ENCODE data around the gene ZNHIT2. TPM values are rescaled to one million over a fixed set of nuclear protein-coding genes. Genes with fewer than 3 reads are reported as not detected.
A peak's percentile ranks its signal among the peaks of the same experiment; 100 is the strongest.

The ZNHIT2 gene
- total RNA-seq, 1 experiment from 2014 or later, result 48.2 TPM

DNA sequence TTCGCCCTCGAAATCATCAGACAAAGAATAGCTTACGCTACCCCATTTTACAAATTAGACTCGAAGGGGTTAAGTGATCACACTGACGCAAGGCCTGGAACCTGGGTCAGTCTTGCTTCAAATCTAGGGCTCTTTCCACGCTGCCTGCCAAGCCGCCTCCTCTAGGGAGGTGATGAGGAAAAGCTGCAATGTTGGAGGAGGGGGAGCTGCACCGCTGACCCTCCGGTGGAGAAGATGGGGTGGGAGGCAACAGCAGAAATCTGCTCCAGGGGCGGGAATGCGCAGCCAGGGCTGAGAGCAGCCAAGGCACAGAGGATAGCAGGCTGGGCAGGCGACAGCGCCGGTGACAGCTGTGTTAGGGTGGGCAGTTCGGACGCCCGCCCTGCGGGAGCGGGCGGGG is 16.2 kb upstream of the ZNHIT2 start:
- Histone ChIP-seq H3K36me3 (ENCODE audit: low read depth, low read length) (peaks cover 32% of the 10 kb centered on the region; the same call in 1 of the 2 replicates), H3K9ac (ENCODE audit: low read length) (peak overlapping the region; percentile 98), H3K9me2 (replicated peaks; ENCODE audit: low read length) (no peaks in the 10 kb centered on the region), H3K4me3 (ENCODE audit: low read length) (peak overlapping the region; percentile 90), H2AFZ (ENCODE audit: low read length) (peak overlapping the region; percentile 87), H3K27me3 (ENCODE audit: low read length) (no peaks in the 10 kb centered on the region), H3F3A (ENCODE audit: low read length, unreplicated experiment) (no peaks in the 10 kb centered on the region), H3K4me2 (ENCODE audit: low read length) (peak overlapping the region; percentile 96), H4K20me1 (ENCODE audit: low read length) (no peaks in the 10 kb centered on the region; the same call in 1 of the 2 replicates), H3K9me3 (ENCODE audit: low read length) (no peaks in the 10 kb centered on the region), H3K4me1 (ENCODE audit: insufficient read depth, low read length) (peaks cover 16% of the 10 kb centered on the region), H3K27ac (ENCODE audit: low read length) (peak overlapping the region; percentile 95), H3K79me2 (ENCODE audit: low read length) (peaks cover 35% of the 10 kb centered on the region)
- BruUV-seq (replicated peaks), result no TSS peak
- ATAC-seq (no peak), DNase-seq (no peak)
- intact Hi-C loops (cut with micrococcal nuclease), result no loop called here
- TF ChIP-seq EZH2 (IDR thresholded peaks at IDR 0.05; ENCODE audit: low read length, unreplicated experiment) (no peak), EZH2phosphoT487 (IDR thresholded peaks at IDR 0.05; ENCODE audit: borderline replicate concordance, low read length) (no peak)
- TF ChIP-seq, protein P1, sequence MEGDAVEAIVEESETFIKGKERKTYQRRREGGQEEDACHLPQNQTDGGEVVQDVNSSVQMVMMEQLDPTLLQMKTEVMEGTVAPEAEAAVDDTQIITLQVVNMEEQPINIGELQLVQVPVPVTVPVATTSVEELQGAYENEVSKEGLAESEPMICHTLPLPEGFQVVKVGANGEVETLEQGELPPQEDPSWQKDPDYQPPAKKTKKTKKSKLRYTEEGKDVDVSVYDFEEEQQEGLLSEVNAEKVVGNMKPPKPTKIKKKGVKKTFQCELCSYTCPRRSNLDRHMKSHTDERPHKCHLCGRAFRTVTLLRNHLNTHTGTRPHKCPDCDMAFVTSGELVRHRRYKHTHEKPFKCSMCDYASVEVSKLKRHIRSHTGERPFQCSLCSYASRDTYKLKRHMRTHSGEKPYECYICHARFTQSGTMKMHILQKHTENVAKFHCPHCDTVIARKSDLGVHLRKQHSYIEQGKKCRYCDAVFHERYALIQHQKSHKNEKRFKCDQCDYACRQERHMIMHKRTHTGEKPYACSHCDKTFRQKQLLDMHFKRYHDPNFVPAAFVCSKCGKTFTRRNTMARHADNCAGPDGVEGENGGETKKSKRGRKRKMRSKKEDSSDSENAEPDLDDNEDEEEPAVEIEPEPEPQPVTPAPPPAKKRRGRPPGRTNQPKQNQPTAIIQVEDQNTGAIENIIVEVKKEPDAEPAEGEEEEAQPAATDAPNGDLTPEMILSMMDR (conservative IDR thresholded peaks at IDR 0.05; ENCODE audit: low read depth, low read length), result no peak
- POLR2A ChIA-PET (ENCODE audit: unreplicated experiment), result no interaction called here
- CTCF ChIA-PET, result no interaction called here

DNA sequence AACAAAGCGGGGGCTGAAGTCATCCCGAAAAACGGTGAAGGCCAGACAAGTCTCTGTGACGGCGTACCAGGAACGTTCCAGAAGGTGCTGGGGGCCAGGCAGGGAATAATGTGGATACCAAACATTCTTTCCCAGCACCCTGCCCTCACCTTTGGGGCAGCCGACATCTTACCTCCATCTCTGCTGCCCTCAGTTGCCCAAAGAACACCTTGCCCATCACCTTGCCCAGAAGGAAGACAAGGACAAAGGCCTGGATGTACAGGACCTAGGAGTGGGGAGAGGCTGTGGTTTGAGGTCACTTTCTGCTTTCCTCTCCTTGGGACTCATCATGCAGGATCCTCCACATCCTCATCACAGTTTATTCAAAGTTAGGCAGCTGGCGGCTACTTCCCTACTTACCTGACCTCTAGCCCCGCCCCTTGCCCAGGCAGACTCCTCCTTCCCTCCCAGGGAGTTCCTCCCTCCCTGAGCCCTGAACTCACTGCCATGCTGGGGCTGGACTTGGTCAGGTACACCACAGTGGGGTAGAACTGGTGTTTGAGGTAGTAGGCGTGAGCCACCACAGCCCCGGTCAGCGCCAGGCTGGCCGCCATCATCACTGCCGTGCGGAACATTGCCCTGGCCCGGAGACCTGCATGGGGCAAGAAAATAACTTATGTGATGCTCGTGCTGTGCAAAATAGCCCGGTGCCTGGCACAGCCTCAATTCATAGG is 15.6 kb upstream of the ZNHIT2 start:
- Histone ChIP-seq H3K4me2 (ENCODE audit: low read length) (peak overlapping the region; percentile 96), H4K20me1 (ENCODE audit: low read length) (no peaks in the 10 kb centered on the region; the same call in 1 of the 2 replicates), H3K9me3 (ENCODE audit: low read length) (no peaks in the 10 kb centered on the region), H3K27ac (ENCODE audit: low read length) (no peak overlapping the region), H2AFZ (ENCODE audit: low read length) (no peak overlapping the region), H3K9ac (ENCODE audit: low read length) (peak overlapping the region; percentile 98), H3K4me1 (ENCODE audit: insufficient read depth, low read length) (peaks cover 16% of the 10 kb centered on the region), H3K79me2 (ENCODE audit: low read length) (peaks cover 35% of the 10 kb centered on the region), H3K27me3 (ENCODE audit: low read length) (no peaks in the 10 kb centered on the region), H3F3A (ENCODE audit: low read length, unreplicated experiment) (no peaks in the 10 kb centered on the region), H3K36me3 (ENCODE audit: low read depth, low read length) (peaks cover 32% of the 10 kb centered on the region; the same call in 1 of the 2 replicates), H3K9me2 (replicated peaks; ENCODE audit: low read length) (no peaks in the 10 kb centered on the region), H3K4me3 (ENCODE audit: low read length) (peak overlapping the region; percentile 90)
- intact Hi-C loops (cut with micrococcal nuclease), result no loop called here
- TF ChIP-seq EZH2phosphoT487 (IDR thresholded peaks at IDR 0.05; ENCODE audit: borderline replicate concordance, low read length) (no peak), EZH2 (IDR thresholded peaks at IDR 0.05; ENCODE audit: low read length, unreplicated experiment) (no peak)
- TF ChIP-seq, protein P1 (conservative IDR thresholded peaks at IDR 0.05; ENCODE audit: low read depth, low read length), result no peak
- TSS peak; percentile 40 for BruUV-seq (replicated peaks)
- DNase-seq (peak; percentile 73), ATAC-seq (0 out of 2 replicates have a peak, but pooled peaks have one; percentile 7)
- POLR2A ChIA-PET (ENCODE audit: unreplicated experiment), result no interaction called here
- CTCF ChIA-PET, result no interaction called here
